LNCaP clone FGC (cell line): ENCODE data around the gene CPED1.
"Not testable (repeated sequence)": the region's sequence is repeated elsewhere in the genome, so short reads cannot be mapped to it uniquely, and the experiment has no call there.

ENCODE experiments used
- DNase-seq: peaks from one replicate; pipeline ENCODE4 v3.0.0-alpha.2; 2011; ENCODE audit warnings: low read depth
- H3K4me3 ChIP-seq: 2 replicates; pipeline ENCODE4 v1.5.1; 2011; ENCODE audit warnings: mild to moderate bottlenecking, low read depth, low read length, control low read depth
- CTCF ChIP-seq: IDR thresholded peaks from 2 replicates; pipeline ENCODE4 v1.5.1; 2012; ENCODE audit warnings: mild to moderate bottlenecking; ENCODE audit not compliant: control insufficient read depth, insufficient read depth; ENCODE audit errors: extremely low read depth

CPED1 gene

GRCh38 chr7:121280656-121281055, 292.1 kb downstream of the CPED1 start:
- TF ChIP-seq CTCF: no peak
- no peak for DNase-seq

DNA sequence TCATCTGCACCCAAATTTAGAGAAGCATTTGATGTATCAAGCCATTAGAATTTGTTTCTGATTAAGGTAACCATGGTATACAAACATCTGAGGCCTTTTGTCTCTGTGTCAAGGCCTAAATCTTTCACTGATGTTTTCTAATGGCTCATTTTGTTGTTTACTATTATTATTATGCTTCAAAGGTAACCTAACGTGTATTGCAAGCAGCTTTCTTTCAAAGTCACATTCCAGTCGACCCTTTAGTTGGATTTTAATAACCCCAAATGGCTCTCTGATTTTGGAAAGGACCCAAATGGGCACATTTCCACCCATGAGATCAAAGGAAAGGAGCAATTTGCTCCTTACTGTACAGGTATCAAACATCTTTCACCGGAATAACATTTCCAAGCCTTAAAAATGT, 293.6 kb downstream of the CPED1 start:
- no peak overlapping the region for H3K4me3 ChIP-seq
- no peak for DNase-seq
- TF ChIP-seq CTCF: no peak

More at GRCh38 chr7:121280656-121281055, 292.1 kb downstream of the CPED1 start:
- no peak overlapping the region for H3K4me3 ChIP-seq

DNA sequence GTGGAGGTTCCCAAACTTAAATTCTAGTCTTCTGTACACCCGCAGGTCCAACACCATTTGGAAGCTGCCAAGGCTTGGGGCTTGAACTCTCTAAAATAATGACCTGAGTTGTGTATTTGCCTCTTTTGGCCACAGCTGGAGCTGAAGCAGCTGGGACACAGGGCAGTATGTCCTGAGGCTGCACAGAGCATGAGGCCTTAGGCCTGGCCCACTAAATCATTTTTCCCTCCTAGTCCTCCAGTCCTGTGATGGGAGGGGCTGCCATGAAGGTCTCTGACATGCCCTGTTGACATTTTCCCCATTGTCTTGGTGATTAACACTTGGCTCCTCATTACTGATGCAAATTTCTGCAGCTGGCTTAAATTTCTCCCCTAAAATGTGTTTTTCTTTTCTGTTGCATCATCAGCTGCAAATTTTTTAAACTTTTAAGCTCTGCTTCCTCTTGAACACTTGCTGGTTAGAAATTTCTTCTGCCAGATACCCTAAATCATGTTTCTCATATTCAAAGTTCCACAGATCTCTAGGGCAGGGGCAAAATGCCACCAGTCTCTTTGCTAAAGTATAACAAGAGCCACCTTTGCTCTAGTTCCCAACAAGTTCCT, 296.7 kb downstream of the CPED1 start:
- no peak for DNase-seq
- no peak overlapping the region for H3K4me3 ChIP-seq
- TF ChIP-seq CTCF: no peak

GRCh38 chr7:121286186-121286585, 297.7 kb downstream of the CPED1 start:
- no peak overlapping the region for H3K4me3 ChIP-seq
- DNase-seq: no peak

DNA sequence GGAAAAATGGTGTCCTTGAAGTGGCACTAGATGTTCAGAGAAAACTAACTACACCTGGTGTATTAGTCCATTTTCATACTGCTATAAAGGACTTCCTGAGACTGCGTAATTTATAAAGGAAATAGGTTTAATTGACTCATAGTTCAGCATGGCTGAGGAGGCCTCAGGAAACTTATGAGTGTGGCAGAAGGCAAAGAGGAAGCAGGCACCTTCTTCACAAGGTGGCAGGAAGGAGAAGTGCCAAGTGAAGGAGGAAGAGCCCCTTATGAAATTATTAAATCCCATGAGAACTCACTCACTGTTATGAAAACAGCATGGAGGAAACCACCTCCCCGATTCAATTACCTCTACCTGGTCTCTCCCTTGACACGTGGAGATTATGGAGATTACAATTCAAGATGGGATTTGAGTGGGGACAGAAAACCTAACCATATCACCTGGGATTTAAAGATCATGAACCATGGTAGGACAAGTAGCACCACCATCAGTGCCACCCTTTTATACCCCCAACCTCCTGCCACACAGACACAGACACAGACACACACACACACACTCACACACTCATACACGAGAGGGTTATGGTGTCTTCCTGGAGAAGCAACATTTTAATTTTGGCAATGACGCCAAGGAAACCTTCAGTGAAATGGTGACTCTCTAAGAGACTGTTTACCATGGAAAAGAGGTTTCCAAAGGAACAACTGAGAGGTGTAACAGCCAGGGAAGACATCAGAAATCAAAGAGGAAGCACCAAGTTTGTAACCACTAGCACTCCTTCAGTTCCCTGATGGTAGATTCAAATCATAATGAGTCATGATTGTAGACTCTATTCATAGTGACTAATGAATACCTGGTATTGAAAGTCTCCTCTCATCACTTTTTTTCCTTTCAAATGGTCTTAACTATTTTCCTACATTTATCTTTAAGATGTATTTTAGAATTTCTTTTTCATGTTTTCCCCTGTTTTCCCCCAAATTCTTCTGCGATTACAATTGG, 298.5 kb downstream of the CPED1 start:
- TF ChIP-seq CTCF: no peak
- no peak for DNase-seq

More at GRCh38 chr7:121286186-121286585, 297.7 kb downstream of the CPED1 start:
- TF ChIP-seq CTCF: no peak

DNA sequence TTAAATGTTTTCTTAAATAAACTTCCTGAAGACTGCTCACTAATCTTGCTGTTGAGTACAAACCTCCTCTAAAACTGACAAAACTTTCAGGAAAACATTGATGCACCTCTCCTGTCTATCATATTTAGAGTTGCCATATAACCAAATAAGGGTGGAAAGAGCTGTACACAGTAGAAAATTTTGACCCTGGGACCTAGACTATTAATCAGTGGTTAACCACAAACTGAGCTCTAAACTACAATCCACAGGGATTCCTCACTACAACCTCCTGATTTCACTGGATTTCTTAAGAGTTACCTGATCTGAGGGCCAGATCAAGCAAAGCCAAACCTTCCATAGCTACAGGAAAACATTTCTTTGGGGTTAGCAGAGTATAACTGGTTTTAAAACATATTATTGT, 300.4 kb downstream of the CPED1 start:
- DNase-seq: no peak
- H3K4me3 ChIP-seq: no peak overlapping the region
- TF ChIP-seq CTCF: no peak

More for the DNA sequence above, 298.5 kb downstream of the CPED1 start:
- no peak overlapping the region for H3K4me3 ChIP-seq

GRCh38 chr7:121289930-121290329, 301.4 kb downstream of the CPED1 start:
- H3K4me3 ChIP-seq, DNase-seq: not testable (repeated sequence)
